ENCODE results near the gene PSMA1.

GRCh38 chr11:14502039-14502438 lies 18.1 kb downstream of the PSMA1 start:
- TF ChIP-seq, protein P1, sequence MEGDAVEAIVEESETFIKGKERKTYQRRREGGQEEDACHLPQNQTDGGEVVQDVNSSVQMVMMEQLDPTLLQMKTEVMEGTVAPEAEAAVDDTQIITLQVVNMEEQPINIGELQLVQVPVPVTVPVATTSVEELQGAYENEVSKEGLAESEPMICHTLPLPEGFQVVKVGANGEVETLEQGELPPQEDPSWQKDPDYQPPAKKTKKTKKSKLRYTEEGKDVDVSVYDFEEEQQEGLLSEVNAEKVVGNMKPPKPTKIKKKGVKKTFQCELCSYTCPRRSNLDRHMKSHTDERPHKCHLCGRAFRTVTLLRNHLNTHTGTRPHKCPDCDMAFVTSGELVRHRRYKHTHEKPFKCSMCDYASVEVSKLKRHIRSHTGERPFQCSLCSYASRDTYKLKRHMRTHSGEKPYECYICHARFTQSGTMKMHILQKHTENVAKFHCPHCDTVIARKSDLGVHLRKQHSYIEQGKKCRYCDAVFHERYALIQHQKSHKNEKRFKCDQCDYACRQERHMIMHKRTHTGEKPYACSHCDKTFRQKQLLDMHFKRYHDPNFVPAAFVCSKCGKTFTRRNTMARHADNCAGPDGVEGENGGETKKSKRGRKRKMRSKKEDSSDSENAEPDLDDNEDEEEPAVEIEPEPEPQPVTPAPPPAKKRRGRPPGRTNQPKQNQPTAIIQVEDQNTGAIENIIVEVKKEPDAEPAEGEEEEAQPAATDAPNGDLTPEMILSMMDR (IDR thresholded peaks at IDR 0.05), result no peak
- TF ChIP-seq POLR2A (IDR thresholded peaks at IDR 0.05), result no peak

Data from adrenal gland (tissue), 5 donors.